HG03558 (cell line): ENCODE measurements around the gene PPFIA1.
"Not testable (repeated sequence)": the region's sequence is repeated elsewhere in the genome, so short reads cannot be mapped to it uniquely, and the experiment has no call there.

Source experiments
- ATAC-seq: cut with Tn5 transposase; IDR thresholded peaks from one replicate; pipeline ENCODE4 v1.9.1; 2021; ENCODE audit warnings: moderate number of reproducible peaks; ENCODE audit not compliant: unreplicated experiment; ENCODE audit errors: extremely low read depth

Gene PPFIA1

DNA sequence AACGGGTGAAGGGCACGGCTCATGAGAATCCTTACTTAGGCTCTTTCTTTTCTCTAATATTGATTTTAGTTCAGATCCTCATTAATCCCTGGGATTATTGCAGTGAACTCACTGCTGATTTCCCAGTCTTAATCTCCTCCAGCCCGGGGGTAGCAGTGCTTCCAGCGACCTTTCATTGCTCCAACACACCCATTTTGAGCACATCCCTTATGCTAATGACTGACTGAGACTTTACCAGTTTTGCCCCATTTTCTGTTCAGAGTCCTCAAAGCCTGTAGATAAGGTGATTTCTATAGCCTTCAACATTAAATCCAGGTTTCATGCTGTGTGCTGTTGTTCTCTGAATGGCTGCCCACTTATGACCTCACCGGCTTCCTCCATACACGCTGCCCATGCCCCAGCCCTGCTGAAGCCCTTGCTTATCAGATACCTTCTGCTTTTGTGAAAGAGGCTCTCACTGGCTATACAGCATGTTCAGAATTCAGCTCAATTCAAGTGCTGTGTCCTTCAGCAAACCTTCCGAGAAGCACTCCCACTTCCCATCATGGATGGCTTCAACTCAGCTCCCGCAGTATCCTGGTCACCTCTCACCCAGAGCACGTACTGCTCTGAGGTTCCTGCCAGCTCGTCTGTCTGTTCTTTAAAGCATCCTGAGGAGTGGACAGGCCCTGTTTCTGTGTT, 49.0 kb downstream of the PPFIA1 start:
- ATAC-seq: no peak

- ATAC-seq: no peak
Observed at GRCh38 chr11:70322666-70323065, 52.2 kb downstream of the PPFIA1 start.

DNA sequence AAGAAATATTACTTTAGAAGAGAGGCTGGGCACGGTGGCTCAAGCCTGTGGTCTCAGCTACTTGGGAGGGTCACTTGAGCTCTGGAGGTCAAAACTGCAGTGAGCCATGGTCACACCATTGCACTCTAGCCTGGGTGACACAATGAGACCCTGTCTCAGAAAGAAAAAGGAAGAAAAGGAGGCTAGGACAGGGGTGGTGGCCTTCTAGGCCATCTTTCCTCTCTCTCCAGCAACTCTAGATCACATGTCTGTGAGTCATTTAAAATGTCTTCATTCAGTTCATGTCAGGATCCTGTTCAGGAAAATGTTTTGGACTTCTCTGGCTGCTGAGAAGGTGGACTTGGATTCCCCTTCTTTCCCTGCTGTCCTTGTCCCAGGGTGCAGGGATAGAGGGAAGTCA, 53.3 kb downstream of the PPFIA1 start:
- no peak for ATAC-seq

DNA sequence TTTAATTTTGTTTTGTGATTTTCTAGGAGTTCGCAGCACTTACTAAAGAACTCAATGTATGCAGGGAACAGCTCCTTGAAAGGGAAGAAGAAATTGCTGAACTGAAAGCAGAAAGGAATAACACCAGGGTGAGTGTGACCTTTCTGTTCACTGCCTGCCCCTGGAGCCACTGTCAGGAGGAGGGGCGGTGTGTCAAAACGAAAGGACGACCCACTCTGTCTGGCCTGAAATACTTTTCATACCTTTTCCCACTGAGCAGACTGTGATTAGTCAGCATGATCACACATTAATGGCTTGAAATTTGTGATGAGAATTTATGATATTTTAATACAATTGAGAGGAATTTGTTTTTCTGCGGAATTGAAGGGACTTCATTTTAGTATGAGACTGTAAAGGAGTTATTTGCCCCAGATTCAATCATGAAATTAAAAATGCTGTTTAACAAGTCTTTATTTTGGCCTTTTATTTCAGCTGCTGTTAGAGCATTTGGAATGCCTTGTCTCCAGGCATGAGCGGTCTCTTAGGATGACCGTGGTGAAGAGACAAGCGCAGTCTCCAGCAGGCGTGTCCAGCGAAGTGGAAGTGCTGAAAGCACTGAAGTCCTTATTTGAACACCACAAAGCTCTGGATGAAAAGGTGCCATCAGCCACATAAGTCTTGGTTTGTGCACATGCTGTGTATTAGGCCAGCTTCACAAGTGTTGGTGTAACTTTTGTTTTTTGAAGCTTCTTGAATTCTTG, 54.1 kb downstream of the PPFIA1 start:
- ATAC-seq: no peak

- ATAC-seq: no peak
Observed at GRCh38 chr11:70325824-70326223, 55.3 kb downstream of the PPFIA1 start.

DNA sequence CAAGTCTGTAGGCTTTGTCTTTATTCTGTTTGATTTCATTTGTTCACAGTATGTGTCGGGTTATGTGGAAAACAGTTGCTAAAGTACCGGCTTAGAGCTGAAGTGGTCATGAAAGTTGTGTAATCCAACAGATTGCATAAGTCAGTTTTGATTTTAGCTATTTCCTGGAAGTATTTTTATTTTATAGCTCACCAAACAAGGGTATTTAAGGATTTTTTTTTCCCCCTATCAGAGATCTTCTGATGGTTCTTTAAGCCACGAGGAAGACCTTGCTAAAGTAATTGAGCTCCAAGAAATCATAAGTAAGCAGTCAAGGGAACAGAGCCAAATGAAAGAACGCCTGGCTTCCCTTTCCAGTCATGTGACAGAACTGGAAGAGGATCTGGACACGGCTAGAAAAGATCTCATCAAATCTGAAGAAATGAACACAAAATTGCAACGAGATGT, 55.9 kb downstream of the PPFIA1 start:
- no peak for ATAC-seq

DNA sequence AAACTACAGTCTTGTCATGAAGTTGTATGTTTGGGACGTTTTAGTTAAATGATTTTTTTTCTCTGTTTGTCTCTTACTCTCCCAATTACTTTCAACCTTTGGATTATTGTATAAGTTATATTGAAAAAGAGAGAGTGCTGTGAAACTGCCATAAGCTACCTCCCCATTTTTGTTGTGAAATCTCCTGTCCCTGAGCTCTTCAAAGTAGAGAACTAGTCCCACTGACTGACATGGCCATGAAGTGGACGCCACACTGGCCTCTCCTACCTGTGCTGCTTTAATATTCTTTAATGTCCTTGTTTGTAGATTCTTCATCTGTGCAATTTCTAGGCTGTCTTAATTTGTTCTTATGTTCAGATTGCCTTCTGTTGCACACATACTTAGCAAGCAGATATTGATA, 56.3 kb downstream of the PPFIA1 start:
- no peak for ATAC-seq

DNA sequence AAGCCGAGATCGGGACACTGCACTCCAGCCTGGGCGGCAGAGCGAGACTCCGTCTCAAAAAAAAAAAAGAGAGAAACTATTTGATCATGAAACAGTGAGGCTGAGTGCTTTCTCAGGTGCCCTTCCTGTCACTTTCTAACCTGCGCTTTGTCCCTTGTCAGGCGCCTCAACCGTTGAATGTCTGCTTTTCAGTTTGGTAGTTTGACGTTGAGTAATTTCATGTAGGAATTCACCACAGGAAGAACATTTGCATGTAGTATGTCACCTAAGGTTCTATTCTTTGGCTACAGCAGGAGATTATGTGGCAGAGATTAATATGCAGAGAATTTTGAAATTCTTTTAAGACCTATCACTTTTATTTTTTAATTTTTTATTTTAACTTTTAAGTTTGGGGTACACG, 57.2 kb downstream of the PPFIA1 start:
- ATAC-seq: no peak

DNA sequence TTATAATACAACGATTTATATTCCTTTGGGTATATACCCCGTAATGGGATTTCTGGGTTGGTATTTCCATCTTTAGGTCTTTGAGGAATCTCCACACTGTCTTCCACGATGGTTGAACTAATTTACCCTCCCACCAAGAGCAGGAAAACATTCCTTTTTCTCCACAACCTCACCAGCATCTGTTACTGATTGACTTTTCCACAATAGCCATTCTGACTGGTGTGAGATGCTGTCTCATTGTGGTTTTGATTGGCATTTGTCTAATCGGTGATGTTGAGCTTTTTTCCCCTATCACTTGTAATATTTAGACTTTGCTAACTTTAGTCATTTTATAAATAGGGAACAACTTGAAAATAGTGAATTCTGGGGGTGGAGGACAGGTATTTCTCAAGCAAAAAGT, 58.1 kb downstream of the PPFIA1 start:
- no peak for ATAC-seq

DNA sequence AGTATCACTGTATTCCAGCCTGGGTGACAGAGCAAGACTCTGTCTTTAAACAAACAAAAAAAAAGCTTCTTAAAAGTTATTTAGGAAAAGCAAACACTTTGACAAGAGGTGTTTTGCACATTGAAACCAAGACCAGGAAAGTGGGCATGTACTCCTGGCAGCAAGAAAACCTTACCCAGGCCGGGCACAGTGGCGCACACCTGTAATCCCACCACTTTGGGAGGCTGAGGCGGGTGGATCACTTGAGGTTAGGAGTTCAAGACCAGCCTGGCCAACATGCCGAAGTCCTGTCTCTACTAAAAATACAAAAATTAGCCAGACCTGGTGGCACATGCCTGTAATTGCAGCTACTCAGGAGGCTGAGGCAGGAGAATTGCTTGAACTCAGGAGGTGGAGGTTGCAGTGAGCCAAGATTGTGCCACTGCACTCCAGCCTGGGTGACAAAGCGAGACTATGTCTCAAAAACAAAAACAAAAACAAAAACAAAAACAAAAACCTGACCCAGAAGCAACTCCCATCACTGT, 60.9 kb downstream of the PPFIA1 start:
- ATAC-seq: not testable (repeated sequence)

DNA sequence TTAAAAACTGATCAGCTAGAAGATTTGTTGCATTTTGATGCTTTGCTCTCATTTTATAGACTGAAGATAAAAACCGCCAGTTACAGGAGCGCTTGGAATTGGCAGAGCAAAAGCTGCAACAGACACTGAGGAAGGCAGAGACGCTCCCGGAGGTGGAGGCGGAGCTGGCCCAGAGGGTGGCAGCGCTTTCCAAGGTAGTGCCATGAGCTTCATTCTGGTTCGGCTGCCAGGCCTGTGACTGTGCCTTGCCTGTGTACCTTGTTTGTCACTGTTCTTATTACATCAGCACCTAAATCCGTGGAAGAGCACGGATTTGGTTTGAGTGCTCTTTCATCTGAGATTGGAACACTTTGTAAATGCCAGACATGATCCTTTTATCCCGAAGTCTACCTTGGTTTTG, 61.4 kb downstream of the PPFIA1 start:
- ATAC-seq: no peak

- no peak for ATAC-seq
Observed at GRCh38 chr11:70332567-70332966, 62.1 kb downstream of the PPFIA1 start.

GRCh38 chr11:70333261-70333660, 62.8 kb downstream of the PPFIA1 start:
- no peak for ATAC-seq

DNA sequence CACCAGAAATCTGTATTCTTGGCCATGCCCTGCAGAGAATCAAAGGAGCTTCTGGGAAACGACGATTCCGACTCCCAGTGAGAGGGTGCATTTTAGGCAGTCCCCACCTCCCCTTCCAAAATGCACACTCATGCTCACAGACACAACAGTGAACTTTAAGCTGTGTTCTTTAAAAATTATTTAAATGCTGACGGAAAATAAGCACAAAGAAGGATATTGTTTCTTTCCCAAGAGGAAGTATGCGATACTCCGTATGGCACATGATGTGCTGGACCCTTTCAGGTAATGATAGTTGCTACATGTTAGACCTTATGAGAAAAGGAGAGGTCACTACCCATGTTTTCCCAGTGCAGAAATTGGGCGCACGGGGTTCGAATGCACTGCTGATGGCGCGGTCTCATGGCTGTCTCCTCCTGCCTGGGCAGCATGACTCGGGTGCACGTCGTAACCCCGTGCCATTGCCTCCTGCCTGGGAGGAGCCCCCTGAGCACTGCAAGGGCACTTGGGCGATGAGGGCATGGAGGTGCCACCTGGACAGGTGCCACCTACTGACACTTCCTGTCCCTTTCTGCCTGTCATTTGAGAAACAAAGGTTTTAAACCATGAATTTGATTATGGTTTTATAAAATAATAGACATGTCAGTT, 64.0 kb downstream of the PPFIA1 start:
- no peak for ATAC-seq

DNA sequence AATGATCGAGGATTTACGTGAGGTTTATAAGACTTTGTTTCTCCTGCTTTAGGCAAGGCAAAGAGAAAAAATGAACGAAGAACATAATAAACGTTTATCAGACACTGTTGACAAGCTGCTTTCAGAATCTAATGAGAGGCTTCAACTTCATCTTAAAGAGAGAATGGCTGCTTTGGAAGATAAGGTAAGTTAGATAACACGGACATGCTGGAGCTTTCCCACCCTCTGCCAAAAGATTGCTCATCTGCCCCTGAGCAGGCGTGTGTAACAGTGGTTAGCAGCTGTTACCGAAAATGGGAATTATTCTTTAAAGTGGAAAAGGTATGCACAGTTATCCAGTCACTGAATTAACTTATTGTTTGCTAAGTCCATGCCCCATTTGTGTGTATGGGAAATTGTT, 65.0 kb downstream of the PPFIA1 start:
- ATAC-seq: no peak

DNA sequence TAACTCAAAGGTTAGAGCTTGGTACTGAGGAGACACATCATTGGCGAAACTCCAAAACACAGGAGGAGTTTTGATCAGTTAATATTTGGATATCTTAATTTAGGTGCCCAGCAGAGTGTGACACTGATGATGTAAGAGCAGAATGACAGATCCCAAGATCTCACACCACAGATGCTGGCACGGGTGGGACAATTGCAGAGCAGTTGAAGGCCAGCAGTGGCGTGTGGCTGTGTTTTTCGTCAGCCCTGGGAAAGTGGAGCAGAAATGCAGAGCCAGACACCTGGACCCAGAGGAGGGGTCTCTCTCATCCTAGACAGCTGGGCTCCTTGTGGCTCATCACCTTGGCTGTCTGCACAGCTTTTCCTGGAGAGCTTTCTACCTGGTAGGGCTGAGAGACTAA, 68.1 kb downstream of the PPFIA1 start:
- no peak for ATAC-seq

DNA sequence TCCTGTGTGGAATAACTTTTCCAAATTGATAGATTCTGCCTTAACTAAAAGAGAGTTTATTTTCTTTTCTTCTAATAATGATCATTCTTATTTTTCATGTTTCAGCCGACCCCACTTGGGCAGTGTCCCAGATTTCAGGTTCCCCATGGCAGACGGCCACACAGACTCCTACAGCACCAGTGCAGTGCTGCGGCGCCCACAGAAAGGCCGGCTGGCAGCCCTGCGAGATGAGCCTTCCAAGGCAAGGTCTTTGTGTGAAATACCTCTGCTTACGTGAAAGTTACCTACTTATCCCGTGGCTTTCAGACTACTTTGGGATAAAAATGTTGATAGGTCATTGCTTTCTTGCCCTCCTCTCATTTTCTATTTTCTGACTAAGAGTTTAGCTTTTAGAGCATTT, 68.6 kb downstream of the PPFIA1 start:
- ATAC-seq: no peak

- no peak for ATAC-seq
Observed at GRCh38 chr11:70341881-70342429, 71.5 kb downstream of the PPFIA1 start.

DNA sequence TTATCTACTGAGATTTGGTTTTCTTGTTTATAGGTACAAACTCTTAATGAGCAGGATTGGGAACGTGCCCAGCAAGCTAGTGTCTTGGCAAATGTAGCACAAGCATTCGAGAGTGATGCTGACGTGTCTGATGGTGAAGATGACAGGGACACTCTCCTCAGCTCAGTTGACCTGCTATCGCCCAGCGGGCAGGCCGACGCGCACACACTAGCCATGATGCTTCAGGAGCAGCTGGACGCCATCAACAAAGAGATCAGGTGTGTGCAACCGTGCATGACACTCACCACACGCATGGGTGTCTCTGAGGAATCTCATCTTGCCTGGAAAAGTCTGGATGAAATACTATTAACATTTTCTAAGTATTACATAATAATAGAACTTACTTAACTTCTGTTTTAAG, 73.1 kb downstream of the PPFIA1 start:
- no peak for ATAC-seq

GRCh38 chr11:70348191-70348590, 77.7 kb downstream of the PPFIA1 start:
- no peak for ATAC-seq

DNA sequence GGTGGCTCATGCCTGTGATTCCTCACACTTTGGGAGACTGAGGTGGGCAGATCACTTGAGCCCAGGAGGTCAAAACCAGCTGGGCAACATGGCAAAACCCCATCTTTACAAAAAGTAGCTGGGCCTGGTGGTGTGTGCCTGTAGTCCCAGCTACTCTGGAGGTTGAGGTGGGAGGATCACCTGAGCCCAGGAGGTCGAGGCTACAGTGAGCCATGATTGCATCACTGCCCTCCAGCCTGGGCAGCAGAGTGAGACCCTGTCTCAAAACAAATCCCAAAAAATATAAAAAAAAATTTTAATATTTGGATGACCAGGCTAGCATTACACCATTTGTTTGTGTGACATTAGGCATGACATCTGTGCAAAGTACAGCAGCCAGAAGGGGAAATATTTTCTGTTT, 78.1 kb downstream of the PPFIA1 start:
- no peak for ATAC-seq
